Kidney (tissue), 14 donors: Measurements from ENCODE around the gene TCF7L1. TPM values are rescaled to one million over a fixed set of nuclear protein-coding genes. Genes with fewer than 3 reads are reported as not detected.

Experiments
- DNase-seq, 5 donors: peaks; one replicate each; pipeline ENCODE4 v3.0.0-alpha.2; 2013 to 2020
- FAIRE-seq: peaks from 2 replicates; lab custom pipeline; 2012; peaks lifted over from hg19 to GRCh38; lab: Jason Lieb, UNC
- H3K27ac ChIP-seq, 2 donors: one replicate each; pipeline ENCODE4 v1.7.0; 2013; ENCODE audit warnings: low read depth in 2 of 2, low read length in 2 of 2, inconsistent platforms in 1 of 2
- H3K27me3 ChIP-seq: one replicate; pipeline ENCODE4 v1.7.1; 2013; ENCODE audit warnings: low read length, inconsistent platforms; ENCODE audit not compliant: control insufficient read depth, insufficient read depth
- H3K36me3 ChIP-seq, 3 donors: one replicate each; pipeline versions ENCODE4 v1.7.0 to v1.7.1; 2013; ENCODE audit warnings: low read length in 3 of 3, control low read depth in 1 of 3, inconsistent platforms in 1 of 3; ENCODE audit not compliant: insufficient read depth in 3 of 3, control insufficient read depth in 2 of 3
- H3K4me1 ChIP-seq, 3 donors: one replicate each; pipeline versions ENCODE4 v1.7.0 to v1.7.1; 2013; ENCODE audit warnings: low read length in 3 of 3, inconsistent platforms in 1 of 3, low read depth in 1 of 3; ENCODE audit not compliant: control insufficient read depth in 2 of 3, insufficient read depth in 2 of 3
- H3K4me3 ChIP-seq, 3 donors: one replicate each; pipeline versions ENCODE4 v1.7.0 to v1.8.1; 2013; ENCODE audit warnings: low read length in 3 of 3, control low read depth in 1 of 3, inconsistent platforms in 1 of 3
- H3K9ac ChIP-seq, 3 donors: one replicate each; pipeline versions ENCODE4 v1.7.0 to v1.7.1; 2013; ENCODE audit warnings: low read length in 3 of 3, control low read depth in 1 of 3, inconsistent platforms in 1 of 3
- H3K9me3 ChIP-seq, 3 donors: one replicate each; pipeline versions ENCODE4 v1.7.0 to v1.7.1; 2013; ENCODE audit warnings: low read length in 3 of 3, control low read depth in 1 of 3, inconsistent platforms in 1 of 3; ENCODE audit not compliant: control insufficient read depth in 2 of 3, insufficient read depth in 1 of 3
- CTCF ChIP-seq: IDR thresholded peaks from 3 replicates; pipeline ENCODE4 v1.5.1; 2012; ENCODE audit warnings: mild to moderate bottlenecking, moderate library complexity, borderline replicate concordance; ENCODE audit not compliant: insufficient read depth; ENCODE audit errors: extremely low read depth
- intact Hi-C: fragments of 100-400 bp; cut with DNase I; formaldehyde crosslinking; loops from one replicate; pipeline ENCODE4 v1.11.1; 2022
- polyA plus RNA-seq: library from polyadenylated mRNA; stranded (reverse); fragments of 350-450 nt; fragmentation: Illumina TruSeq; extraction: RNeasy Lipid Tissue Mini Kit (QIAGEN cat#74804); gene quantifications from one replicate; pipeline ENCODE4 v1.2.3, GENCODE V29; 2014; ENCODE audit warnings: low read depth, low replicate concordance; ENCODE audit not compliant: insufficient read depth
- total RNA-seq: library from RNA; stranded (reverse); fragmentation: NEBNext Ultra II Directional; extraction: Animal tissue kit (Norgen Biotek cat#: 25700); gene quantifications from one replicate; pipeline ENCODE4 v1.2.1, GENCODE V29; 2021
- donor health status: control.
- donor health status: control.
- donor health status: control.
- donor health status: control.
- donor health status: control.
- donor health status: DM: yes; HTN: yes; CAD: no.
- donor health status: Normal renal cell carcinoma (clear cell type).

The TCF7L1 gene
- total and polyA plus RNA-seq, 2 donors from 2014 or later = 10.2 to 12.5 TPM

- TF ChIP-seq CTCF = no peak
- DNase-seq = peak in 2 of 5 donors; percentile 63 to 80
- Histone ChIP-seq H3K27me3 (no peaks in the 10 kb centered on the region), H3K36me3 (no peaks in the 10 kb centered on the region), H3K4me1 (peaks cover 10 to 25% (median 21%) of the 10 kb centered on the region in 3 donors), H3K9me3 (no peaks in the 10 kb centered on the region), H3K27ac (no peak overlapping the region), H3K9ac (no peak overlapping the region), H3K4me3 (no peak overlapping the region)
- FAIRE-seq = no peak
- intact Hi-C loops = no loop called here
These were observed 46.3 kb downstream of the TCF7L1 start for GRCh38 chr2:85179541-85179940.

- Histone ChIP-seq H3K9me3 (no peaks in the 10 kb centered on the region), H3K9ac (no peak overlapping the region), H3K27me3 (no peaks in the 10 kb centered on the region), H3K27ac (no peak overlapping the region), H3K36me3 (no peaks in the 10 kb centered on the region), H3K4me3 (no peak overlapping the region), H3K4me1 (peaks cover 7 to 22% (median 17%) of the 10 kb centered on the region in 3 donors)
- FAIRE-seq (no peak), DNase-seq (peak in 2 of 5 donors; percentile 45 to 63)
- no peak for TF ChIP-seq CTCF
- intact Hi-C loops = no loop called here
These were observed 47.3 kb downstream of the TCF7L1 start for GRCh38 chr2:85180322-85181133.

- DNase-seq (peak in 3 of 5 donors; percentile 51 to 69 (median 58)), FAIRE-seq (no peak)
- no peak for TF ChIP-seq CTCF
- intact Hi-C loops = no loop called here
- H3K4me1 ChIP-seq = peaks cover 7 to 19% (median 12%) of the 10 kb centered on the region in 3 donors
- no peak overlapping the region for H3K27ac ChIP-seq
- H3K27me3 ChIP-seq = no peaks in the 10 kb centered on the region
- no peaks in the 10 kb centered on the region for H3K9me3 ChIP-seq
- H3K9ac ChIP-seq = no peak overlapping the region
- H3K4me3 ChIP-seq = no peak overlapping the region
- H3K36me3 ChIP-seq = no peaks in the 10 kb centered on the region
These were observed 48.0 kb downstream of the TCF7L1 start for GRCh38 chr2:85181134-85181631.
